Fibroblast of mammary gland (primary cell): ENCODE measurements around the gene S100A4.
"Not testable (repeated sequence)": the region's sequence is repeated elsewhere in the genome, so short reads cannot be mapped to it uniquely, and the experiment has no call there.

Experiments
- DNase-seq: peaks from one replicate; pipeline ENCODE4 v3.0.0-alpha.2; 2010; ENCODE audit warnings: low read depth
- H3K4me3 ChIP-seq: 2 replicates; pipeline ENCODE4 v1.5.1; 2011; ENCODE audit warnings: low read depth, mild to moderate bottlenecking, low read length, moderate library complexity; ENCODE audit not compliant: control insufficient read depth
- TF ChIP-seq, protein P1 (sequence below): conservative IDR thresholded peaks from 2 replicates; pipeline ENCODE4 v1.5.1; 2011; ENCODE audit warnings: low read depth, low read length, inconsistent platforms; ENCODE audit not compliant: control insufficient read depth, insufficient read depth

The S100A4 gene

GRCh38 chr1:153583976-153584375, 38.4 kb upstream of the S100A4 start:
- no peak overlapping the region for H3K4me3 ChIP-seq
- peak; percentile 32 for DNase-seq
- TF ChIP-seq, protein P1, sequence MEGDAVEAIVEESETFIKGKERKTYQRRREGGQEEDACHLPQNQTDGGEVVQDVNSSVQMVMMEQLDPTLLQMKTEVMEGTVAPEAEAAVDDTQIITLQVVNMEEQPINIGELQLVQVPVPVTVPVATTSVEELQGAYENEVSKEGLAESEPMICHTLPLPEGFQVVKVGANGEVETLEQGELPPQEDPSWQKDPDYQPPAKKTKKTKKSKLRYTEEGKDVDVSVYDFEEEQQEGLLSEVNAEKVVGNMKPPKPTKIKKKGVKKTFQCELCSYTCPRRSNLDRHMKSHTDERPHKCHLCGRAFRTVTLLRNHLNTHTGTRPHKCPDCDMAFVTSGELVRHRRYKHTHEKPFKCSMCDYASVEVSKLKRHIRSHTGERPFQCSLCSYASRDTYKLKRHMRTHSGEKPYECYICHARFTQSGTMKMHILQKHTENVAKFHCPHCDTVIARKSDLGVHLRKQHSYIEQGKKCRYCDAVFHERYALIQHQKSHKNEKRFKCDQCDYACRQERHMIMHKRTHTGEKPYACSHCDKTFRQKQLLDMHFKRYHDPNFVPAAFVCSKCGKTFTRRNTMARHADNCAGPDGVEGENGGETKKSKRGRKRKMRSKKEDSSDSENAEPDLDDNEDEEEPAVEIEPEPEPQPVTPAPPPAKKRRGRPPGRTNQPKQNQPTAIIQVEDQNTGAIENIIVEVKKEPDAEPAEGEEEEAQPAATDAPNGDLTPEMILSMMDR = no peak

DNA sequence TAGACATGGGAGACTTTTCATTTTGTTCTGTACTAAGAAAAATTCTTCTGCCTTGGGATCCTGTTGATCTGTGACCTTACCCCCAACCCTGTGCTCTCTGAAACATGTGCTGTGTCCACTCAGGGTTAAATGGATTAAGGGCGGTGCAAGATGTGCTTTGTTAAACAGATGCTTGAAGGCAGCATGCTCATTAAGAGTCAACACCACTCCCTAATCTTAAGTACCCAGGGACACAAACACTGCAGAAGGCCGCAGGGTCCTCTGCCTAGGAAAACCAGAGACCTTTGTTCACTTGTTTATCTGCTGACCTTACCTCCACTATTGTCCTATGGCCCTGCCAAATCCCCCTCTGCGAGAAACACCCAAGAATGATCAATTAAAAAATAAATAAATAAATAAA, 37.9 kb upstream of the S100A4 start:
- not testable (repeated sequence) for H3K4me3 ChIP-seq, DNase-seq

GRCh38 chr1:153582836-153583235, 37.2 kb upstream of the S100A4 start:
- not testable (repeated sequence) for DNase-seq, H3K4me3 ChIP-seq

DNA sequence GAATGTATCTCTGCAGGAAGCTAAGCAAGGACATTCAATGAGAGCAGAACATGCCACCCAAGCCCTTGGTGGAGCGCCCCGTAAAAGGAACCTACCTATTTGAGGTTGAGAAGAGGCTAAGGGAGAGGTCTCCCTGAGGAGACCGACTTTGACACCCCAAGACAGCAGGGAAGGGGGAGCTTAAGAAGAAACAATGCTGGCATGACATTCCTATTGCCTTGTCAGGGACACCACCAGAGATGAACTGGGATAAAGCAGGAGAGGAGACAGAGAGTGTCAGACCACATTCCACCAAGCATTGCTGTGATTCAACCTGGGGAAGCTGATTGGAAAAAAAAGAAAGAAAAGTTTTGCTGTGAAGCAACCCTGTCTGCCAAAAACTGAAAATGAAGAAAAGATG, 33.3 kb upstream of the S100A4 start:
- no peak for DNase-seq
- no peak overlapping the region for H3K4me3 ChIP-seq
- TF ChIP-seq, protein P1 = no peak

DNA sequence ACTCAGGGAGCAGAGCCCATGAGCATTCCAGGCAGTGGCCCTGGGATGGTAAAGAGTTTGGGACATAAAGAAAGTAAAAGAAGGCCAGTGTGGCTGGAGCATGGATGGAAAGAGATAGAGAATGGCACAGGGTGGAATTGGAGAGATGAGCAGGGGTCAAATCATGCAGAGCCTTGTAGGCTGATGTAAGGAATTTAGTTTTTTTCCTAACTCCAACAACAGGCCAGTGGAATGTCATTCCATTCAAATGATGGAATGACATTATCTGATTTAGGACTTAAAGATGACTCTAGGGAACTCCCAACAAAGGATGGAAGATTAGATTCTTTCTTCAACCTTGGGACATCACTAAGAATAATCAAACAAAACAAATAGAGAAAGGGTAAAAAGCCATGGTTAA, 32.9 kb upstream of the S100A4 start:
- no peak overlapping the region for H3K4me3 ChIP-seq
- TF ChIP-seq, protein P1 = no peak
- DNase-seq = no peak

GRCh38 chr1:153577624-153578051, 32.0 kb upstream of the S100A4 start:
- TF ChIP-seq, protein P1 = no peak
- no peak overlapping the region for H3K4me3 ChIP-seq
- no peak for DNase-seq

DNA sequence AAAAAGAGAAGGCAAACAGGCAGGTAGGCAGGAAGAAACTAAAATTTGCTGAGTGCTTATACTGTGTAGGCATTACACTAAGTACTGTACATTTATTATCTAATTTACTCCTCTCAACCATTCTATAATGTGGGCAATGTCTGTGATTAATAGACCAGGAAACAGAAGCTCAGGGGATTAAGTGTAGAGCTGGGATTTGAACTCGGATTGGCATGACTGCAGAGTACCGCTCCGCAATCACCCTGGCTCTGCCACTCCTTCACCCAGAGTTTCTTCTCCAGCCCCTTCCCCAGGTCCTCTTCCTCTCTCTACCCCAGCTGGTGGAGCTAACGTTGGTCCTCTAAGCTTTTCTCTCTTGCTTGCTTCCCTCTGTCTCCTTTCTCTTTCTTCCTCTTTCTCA, 31.5 kb upstream of the S100A4 start:
- DNase-seq = no peak
- TF ChIP-seq, protein P1 = no peak
- no peak overlapping the region for H3K4me3 ChIP-seq

DNA sequence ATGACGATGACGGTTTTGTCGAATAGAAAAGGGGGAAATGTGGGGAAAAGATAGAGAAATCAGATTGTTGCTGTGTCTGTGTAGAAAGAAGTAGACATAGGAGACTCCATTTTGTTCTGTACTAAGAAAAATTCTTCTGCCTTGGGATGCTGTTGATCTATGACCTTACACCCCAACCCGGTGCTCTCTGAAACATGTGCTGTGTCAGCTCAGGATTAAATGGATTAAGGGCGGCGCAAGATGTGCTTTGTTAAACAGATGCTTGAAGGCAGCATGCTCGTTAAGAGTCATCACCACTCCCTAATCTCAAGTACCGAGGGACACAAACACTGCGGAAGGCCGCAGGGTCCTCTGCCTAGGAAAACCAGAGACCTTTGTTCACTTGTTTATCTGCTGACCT, 29.9 kb upstream of the S100A4 start:
- DNase-seq, H3K4me3 ChIP-seq: not testable (repeated sequence)

- not testable (repeated sequence) for DNase-seq, H3K4me3 ChIP-seq
These were observed 29.5 kb upstream of the S100A4 start for GRCh38 chr1:153575081-153575491.
